GM19035 (cell line): Measurements from ENCODE around the gene IL32.

Source experiments
- ATAC-seq: cut with Tn5 transposase; IDR thresholded peaks from one replicate; pipeline ENCODE4 v1.9.1; 2021; ENCODE audit not compliant: unreplicated experiment

The IL32 gene

DNA sequence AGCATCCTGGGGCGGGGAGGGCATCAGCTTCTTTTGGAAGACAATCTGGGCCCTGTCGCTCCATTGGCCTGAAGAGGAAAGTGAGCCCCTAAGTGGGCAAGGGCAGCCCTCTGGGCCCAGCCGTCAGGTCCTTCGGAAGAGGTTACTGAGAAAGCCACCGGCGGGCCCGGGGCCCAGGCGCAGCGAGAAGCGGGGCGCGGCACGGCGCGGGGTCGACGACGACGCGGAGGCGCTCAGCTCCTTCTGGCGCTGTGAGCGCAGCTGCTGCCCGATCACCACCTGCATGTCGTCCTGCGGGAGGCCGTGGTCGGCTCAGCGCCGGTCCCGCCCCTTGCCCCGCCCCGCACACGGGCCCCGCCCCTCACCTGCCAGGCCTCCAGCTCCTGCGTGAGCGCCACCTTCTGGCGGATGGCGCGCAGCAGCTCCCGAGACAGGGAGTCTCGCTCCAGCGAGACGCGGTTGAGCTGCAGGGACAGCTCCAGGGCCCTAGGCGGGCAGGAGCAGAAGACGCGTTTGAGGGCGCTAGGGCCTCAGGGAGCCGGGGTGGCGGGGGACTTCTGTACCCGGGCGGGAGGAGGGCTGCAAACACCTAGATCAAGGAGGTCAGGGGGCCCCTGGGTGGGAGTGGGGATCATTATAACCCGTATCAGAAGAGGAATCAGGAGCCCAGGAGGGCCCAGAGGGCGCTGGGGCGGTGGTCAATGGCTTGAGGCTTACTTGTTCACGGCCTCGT lies 37.3 kb upstream of the IL32 start:
- peak; percentile 27 for ATAC-seq

- ATAC-seq, result no peak
Observed at GRCh38 chr16:3028716-3029319, 36.6 kb upstream of the IL32 start.

GRCh38 chr16:3029491-3030221 lies 35.8 kb upstream of the IL32 start:
- no peak for ATAC-seq

DNA sequence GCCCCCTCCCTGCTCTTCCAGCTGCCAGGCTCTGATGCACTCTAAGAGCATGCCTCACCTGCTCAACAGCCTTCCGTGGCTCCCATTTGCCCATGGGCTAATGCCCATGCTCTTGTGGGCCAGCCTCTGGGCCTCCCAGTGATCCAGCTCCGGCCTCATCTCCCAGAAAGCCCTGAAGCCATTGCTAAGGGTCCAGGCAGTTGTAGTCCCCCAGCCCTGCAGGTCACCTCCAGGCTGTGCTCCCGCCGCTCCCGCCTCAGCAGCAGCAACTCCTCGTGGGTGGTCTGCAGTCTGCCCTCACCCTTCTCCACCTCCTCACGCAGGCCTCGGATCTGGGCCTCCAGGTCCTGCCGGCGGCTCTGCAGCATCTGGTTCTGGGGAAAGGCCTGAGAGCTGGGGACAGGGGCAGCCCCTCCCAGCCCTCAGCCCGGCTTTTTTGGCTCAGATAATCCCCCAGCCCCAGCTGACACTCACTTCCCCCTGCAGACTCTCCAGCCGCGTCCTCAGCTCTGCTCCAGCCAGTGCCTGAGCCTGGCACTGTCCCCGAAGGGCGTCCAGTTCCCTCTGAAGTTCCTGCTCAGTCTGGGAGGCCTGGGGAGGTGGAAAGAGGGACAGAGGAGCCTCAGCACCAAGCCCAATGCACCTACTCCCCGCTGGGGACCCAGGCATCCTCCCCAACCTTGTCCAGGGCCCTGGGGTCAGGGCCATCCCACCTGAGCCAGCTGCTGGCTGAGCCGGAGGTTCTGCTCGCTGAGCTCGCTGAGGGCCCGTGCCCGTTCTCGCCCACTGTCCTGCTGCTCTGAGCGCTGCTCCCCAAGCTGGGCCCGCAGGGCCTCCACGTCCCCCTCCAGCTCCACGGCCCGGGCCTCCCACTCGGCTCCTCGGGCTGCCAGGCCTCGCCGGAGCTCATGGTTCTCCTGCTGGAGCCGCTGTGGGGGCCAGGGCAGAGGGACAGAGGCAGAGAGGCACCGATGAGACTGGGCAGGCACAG lies 34.9 kb upstream of the IL32 start:
- ATAC-seq, result no peak

GRCh38 chr16:3032624-3033023 lies 32.8 kb upstream of the IL32 start:
- ATAC-seq, result no peak

DNA sequence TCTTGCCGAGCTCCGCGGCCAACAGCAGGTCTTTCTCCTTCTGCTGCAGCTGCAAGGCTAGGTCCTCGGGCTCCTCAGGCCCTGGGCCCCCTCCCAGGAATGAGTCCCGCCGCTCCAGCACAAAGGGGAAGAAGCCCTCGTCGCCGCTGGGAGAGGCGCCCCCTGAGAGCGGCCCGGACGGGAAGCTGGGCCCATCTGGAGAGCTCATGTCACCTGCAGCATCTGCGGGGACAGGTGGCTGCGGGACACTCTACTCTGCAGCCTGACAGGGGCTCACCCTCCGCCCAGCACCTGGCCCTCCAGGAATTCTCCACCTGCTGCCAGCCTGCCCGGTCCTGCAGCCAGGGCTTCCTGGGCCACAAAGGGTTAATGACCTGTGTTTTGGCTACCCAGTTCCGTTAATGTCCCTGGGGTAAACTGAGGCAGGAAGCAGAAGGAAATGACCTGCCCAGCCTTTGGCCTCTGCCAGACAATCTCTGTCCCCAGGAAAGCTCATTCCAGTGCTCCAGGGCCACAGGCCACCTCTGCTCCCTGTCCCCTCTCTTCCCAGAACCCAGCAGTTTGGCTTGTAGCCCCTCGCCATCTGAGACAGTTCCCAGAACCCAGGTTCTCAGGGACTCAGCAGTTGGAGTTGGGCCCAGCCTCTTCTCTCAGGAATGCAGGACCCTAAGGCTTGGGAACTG lies 30.0 kb upstream of the IL32 start:
- ATAC-seq, result no peak

DNA sequence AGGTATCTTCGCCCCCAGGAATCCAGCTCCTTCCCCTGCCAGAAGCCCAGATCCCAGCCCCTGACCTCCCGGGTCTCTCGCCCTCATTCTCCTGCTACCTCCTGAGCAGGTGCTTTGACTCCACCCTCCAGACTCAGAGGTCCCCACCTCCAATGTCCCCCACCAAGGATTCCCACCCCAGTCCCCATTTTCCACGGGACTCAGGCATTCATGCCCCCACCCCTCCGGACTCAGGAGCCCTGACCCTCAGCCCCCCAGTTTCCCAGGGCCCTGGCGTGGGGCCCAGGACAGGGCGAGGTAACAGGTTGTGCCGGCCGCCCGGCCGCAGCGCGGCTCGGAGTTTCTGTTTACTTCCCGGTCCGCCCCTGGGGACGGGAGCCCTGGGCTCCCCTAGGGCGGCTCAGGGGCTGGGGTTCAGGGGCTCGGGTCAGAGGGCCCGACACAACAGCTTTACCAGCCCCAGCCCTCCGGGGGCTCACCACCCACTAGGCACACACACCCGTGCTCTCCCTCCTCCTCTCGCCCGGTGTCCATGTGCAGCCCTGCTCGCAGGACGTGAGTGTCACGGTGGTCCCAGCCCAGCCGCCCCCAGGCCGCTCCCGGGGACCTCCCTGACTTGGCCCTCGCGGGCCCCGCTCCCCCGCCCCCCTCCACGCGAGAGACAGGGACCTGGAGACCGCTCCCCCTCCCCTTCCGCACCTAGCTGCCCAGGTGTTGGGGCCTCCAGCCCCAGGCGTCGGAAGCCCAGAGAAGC lies 29.3 kb upstream of the IL32 start:
- no peak for ATAC-seq

DNA sequence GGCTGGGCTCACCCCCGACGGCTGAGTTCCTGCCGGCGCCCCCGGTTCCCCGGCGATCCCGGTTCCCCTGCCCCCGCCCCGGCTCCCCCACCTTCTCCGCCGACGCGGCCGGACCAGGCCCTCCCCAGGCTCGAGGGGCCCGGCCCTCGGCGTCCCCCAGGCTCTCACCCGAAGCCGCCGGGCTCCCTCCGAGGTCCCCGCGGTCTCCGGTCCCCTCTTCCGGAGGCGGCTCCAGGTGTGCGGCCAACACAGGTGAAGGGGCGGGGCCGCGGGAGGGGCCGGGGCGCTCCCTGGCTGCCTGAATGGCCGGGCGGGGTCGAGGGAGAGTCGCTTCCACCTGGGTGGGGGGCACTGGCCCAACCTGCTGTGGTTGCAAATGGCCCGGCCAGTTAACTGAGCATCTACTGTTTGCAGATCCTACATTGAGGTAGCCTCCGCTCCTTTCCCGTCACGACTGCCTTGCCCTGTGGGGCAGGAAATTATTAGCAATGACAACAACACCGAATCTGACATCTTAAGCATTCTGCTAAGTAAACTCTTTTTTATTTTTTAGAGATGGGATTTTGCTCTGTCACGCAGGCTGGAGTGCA lies 28.6 kb upstream of the IL32 start, which contains the start of gene BICDL2:
TSS of gene BICDL2 (minus strand) at position 219 of the 590 bp plus-strand sequence. CDS start 1,448 bp downstream, outside the sequence.
- no peak for ATAC-seq

GRCh38 chr16:3038256-3038655 lies 27.2 kb upstream of the IL32 start:
- ATAC-seq, result no peak

DNA sequence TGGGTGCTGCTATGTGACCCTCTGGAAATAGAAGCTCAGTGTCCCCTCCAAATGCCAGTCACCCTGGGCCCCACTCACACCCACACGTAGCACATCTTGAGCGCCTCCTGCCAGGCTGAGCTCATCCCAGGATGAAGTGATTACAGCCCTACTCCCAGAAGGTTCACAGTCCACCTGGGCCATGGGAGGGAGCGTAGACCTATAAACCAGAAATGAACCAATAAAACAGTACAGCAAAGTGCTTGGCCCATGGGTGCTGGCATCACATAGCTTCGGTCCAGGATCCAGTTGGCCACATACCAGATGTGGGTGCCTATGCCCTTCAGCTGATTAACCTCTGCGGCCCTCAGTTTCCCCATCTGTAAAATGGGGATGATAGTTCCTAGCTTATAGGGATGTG lies 26.5 kb upstream of the IL32 start:
- no peak for ATAC-seq

- ATAC-seq, result no peak
Observed at GRCh38 chr16:3042376-3042775, 23.1 kb upstream of the IL32 start.

DNA sequence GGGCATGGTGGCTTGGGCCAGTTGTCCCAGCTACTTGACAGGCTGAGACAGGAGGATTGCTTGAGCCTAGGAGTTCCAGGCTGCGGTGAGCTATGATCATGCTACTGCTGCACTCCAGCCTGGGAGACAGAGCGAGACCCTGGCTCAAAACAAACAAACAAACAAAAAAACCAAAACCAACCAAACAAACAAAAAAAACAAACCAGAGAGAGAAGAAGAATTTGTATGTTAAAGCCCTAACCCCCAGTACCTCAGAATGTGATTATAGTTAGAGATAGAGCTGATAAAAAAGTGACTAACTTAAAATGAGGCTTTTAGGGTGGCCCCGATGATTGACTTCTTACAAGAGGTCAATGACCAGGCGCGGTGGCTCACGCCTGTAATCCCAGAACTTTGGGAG lies 20.7 kb upstream of the IL32 start:
- ATAC-seq, result no peak

DNA sequence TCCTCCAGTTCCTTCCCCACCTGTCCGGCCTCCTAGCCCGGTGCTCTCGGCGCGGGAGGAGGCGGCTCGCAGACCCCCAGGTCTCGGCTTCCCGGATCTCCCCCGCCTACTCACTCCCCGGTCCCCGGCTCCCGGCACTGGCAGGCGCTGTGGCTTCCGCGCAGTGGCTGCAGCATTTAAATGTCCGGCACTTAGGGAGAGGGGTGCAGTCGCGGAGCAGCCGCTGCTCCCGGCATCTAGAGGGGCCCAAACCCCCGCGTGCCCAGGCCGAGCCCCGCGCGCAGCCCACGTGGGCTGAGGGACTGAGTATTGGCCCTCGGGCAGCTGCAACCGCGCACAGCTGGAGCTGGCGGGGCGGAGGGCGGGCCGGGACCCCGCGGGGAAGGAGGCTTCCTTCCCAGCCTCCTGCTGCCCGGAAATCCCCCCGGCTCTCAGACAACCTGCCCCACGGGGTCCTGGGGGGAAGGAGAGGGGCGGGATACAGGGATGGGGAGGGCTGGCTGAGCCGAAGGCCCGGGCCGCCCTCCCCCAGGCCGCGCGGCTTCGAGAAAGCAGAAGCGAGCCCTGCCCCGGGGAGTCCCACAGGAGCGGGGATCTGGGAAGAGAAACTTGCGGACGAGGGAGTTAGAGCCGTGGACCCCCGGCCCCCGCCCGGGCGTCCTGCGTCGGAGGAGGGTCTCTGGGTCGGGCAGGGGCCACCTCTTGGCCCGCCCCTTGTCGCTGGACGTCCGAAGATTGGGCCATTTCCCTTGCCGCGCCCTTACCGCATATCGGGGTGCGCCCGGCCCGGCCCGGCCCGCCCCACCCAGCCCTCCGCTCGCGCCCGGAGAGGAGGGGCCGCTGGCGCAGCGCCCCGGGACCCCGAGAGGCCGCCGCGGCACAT lies 19.4 kb upstream of the IL32 start, which contains the start of gene MMP25:
TSS of gene MMP25 (plus strand) at position 804 of the 883 bp plus-strand sequence. CDS start 357 bp downstream, outside the sequence.
- ATAC-seq, result no peak

GRCh38 chr16:3046641-3047386 lies 18.6 kb upstream of the IL32 start:
- ATAC-seq, result no peak

DNA sequence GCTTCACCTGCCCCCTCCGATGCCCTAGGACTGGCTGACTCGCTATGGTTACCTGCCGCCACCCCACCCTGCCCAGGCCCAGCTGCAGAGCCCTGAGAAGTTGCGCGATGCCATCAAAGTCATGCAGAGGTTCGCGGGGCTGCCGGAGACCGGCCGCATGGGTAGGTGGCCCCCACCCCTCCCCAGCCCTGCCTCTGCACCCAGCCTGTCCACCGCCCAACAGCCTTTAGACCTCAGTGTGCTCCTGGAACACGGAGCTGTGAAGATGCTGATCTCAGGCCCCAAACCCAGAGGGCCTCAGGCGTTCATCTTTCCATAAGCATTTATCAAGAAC lies 18.1 kb upstream of the IL32 start:
- no peak for ATAC-seq

- no peak for ATAC-seq
Observed at GRCh38 chr16:3049921-3050481, 15.4 kb upstream of the IL32 start.

GRCh38 chr16:3050487-3050886 lies 15.0 kb upstream of the IL32 start:
- ATAC-seq, result no peak
